ENCODE results near the gene SUCLG2.

GRCh38 chr3:67380118-67380517 lies 274.3 kb downstream of the SUCLG2 start:
- no peak for TF ChIP-seq MZF1 (tag by site-specific recombination; IDR thresholded peaks at IDR 0.05; ENCODE audit: borderline replicate concordance)
- TF ChIP-seq CTCF (tag by site-specific recombination; IDR thresholded peaks at IDR 0.05) = no peak
- no peak for TF ChIP-seq ZBTB49 (tag by site-specific recombination; IDR thresholded peaks at IDR 0.05; ENCODE audit: low read depth)
- TF ChIP-seq ZBTB8A (tag by site-specific recombination; IDR thresholded peaks at IDR 0.05) = no peak
- no peak for TF ChIP-seq ZNF623 (tag by site-specific recombination; IDR thresholded peaks at IDR 0.05)
- no peak for TF ChIP-seq ZNF274 (IDR thresholded peaks at IDR 0.05; ENCODE audit: low read length)
- TF ChIP-seq ZNF274 (tag by site-specific recombination; IDR thresholded peaks at IDR 0.05; ENCODE audit: borderline replicate concordance) = no peak
- no peak for TF ChIP-seq ZNF658 (tag by site-specific recombination; IDR thresholded peaks at IDR 0.05)
- TF ChIP-seq KLF10 (tag by site-specific recombination; IDR thresholded peaks at IDR 0.05) = no peak
- no peak for TF ChIP-seq ZNF837 (tag by site-specific recombination; IDR thresholded peaks at IDR 0.05)
- no peak for TF ChIP-seq ZNF302 (tag by site-specific recombination; IDR thresholded peaks at IDR 0.05; ENCODE audit: low read depth)
- TF ChIP-seq ZNF792 (tag by site-specific recombination; IDR thresholded peaks at IDR 0.05) = no peak
